HepG2 (cell line): ENCODE data around the gene GTF2A1. TPM values are rescaled to one million over a fixed set of nuclear protein-coding genes. Genes with fewer than 3 reads are reported as not detected.

Experiments
- FOXM1 ChIP-seq: sonication (generic); formaldehyde crosslinking; IDR thresholded peaks from 2 replicates; pipeline ENCODE4 v1.5.0; 2020; ENCODE audit warnings: missing genetic modification reagents
- KAT7 ChIP-seq: IDR thresholded peaks from 2 replicates; pipeline ENCODE4 v1.6.1; 2018; ENCODE audit warnings: borderline replicate concordance, missing compliant biosample characterization
- KLF16 ChIP-seq, 2 experiments: sonication (generic) in 1 of 2; formaldehyde crosslinking in 1 of 2; IDR thresholded peaks; 2 replicates each; pipeline versions ENCODE4 v1.6.1 to v1.8.0; 2016 to 2023; ENCODE audit warnings: missing genetic modification reagents in 2 of 2, missing compliant biosample characterization in 1 of 2
- MBD4 ChIP-seq: IDR thresholded peaks from 2 replicates; pipeline ENCODE4 v1.6.1; 2012; ENCODE audit warnings: low read length, inconsistent platforms, borderline replicate concordance
- NFKBIZ ChIP-seq: IDR thresholded peaks from 2 replicates; pipeline ENCODE4 v1.6.1; 2018; ENCODE audit warnings: missing genetic modification reagents, missing compliant biosample characterization
- RFXANK ChIP-seq: IDR thresholded peaks from 2 replicates; pipeline ENCODE4 v1.6.1; 2016
- TFE3 ChIP-seq: IDR thresholded peaks from 2 replicates; pipeline ENCODE4 v1.6.1; 2016
- ZNF225 ChIP-seq: sonication (generic); formaldehyde crosslinking; IDR thresholded peaks from 2 replicates; pipeline ENCODE4 v1.4.0; 2020; ENCODE audit warnings: mild to moderate bottlenecking, missing genetic modification reagents
- ZNF552 ChIP-seq: sonication (generic); formaldehyde crosslinking; IDR thresholded peaks from 2 replicates; pipeline ENCODE4 v1.9.0; 2022; ENCODE audit warnings: missing genetic modification reagents, mild to moderate bottlenecking, borderline replicate concordance
- ZNF569 ChIP-seq: sonication (generic); formaldehyde crosslinking; IDR thresholded peaks from 2 replicates; pipeline ENCODE4 v1.5.0; 2020; ENCODE audit warnings: mild to moderate bottlenecking, missing genetic modification reagents, moderate library complexity, borderline replicate concordance
- ZNF580 ChIP-seq: IDR thresholded peaks from 2 replicates; pipeline ENCODE4 v1.6.1; 2016; ENCODE audit warnings: low read depth, borderline replicate concordance
- ZNF710 ChIP-seq: sonication (generic); formaldehyde crosslinking; IDR thresholded peaks from 2 replicates; pipeline ENCODE4 v1.5.0; 2020; ENCODE audit warnings: mild to moderate bottlenecking, missing genetic modification reagents, borderline replicate concordance
- ZNF781 ChIP-seq: sonication (generic); formaldehyde crosslinking; IDR thresholded peaks from 2 replicates; pipeline ENCODE4 v1.5.1; 2020; ENCODE audit warnings: borderline replicate concordance, mild to moderate bottlenecking, missing genetic modification reagents; ENCODE audit errors: not compliant biosample characterization
- ZNF816 ChIP-seq: sonication (generic); formaldehyde crosslinking; IDR thresholded peaks from 2 replicates; pipeline ENCODE4 v1.8.0; 2022; ENCODE audit warnings: missing genetic modification reagents, mild to moderate bottlenecking, borderline replicate concordance
- polyA plus RNA-seq, 8 experiments: library from polyadenylated mRNA; depleted of rRNA in 3 of 8; stranded (reverse) in 7 of 8; unstranded in 1 of 8; fragments of >200 nt; fragmentation: Illumina TruSeq in 4 of 8; extraction: Trizol in 4 of 8; gene quantifications; 2 replicates each; pipeline versions ENCODE4 v1.2.1 to v1.2.3, GENCODE V29; 2011 to 2016; ENCODE audit warnings: low read depth in 4 of 8, missing spikeins in 1 of 8, mixed read lengths in 1 of 8; ENCODE audit not compliant: insufficient read depth in 1 of 8
- total RNA-seq, 5 experiments: library from RNA; depleted of rRNA; stranded (reverse); fragments of >200 nt; fragmentation: Illumina TruSeq; extraction: Trizol; gene quantifications; 2 replicates each; pipeline ENCODE4 v1.2.3, GENCODE V29; 2016; ENCODE audit warnings: low read depth in 1 of 5
- TF ChIP-seq, protein P1 (sequence below): sonication (generic); formaldehyde crosslinking; IDR thresholded peaks from 2 replicates; pipeline ENCODE4 v1.5.1; 2020; ENCODE audit warnings: mild to moderate bottlenecking, missing genetic modification reagents
- TF ChIP-seq, protein P2 (sequence below): sonication (generic); formaldehyde crosslinking; IDR thresholded peaks from 2 replicates; pipeline ENCODE4 v1.4.0; 2020; ENCODE audit warnings: missing genetic modification reagents

Gene GTF2A1
- total and polyA plus RNA-seq, 2 of the 13 experiments (the other 11 are each of a cell fraction or from before 2014, with no cell fraction given), result 14.9 to 17.5 TPM

DNA sequence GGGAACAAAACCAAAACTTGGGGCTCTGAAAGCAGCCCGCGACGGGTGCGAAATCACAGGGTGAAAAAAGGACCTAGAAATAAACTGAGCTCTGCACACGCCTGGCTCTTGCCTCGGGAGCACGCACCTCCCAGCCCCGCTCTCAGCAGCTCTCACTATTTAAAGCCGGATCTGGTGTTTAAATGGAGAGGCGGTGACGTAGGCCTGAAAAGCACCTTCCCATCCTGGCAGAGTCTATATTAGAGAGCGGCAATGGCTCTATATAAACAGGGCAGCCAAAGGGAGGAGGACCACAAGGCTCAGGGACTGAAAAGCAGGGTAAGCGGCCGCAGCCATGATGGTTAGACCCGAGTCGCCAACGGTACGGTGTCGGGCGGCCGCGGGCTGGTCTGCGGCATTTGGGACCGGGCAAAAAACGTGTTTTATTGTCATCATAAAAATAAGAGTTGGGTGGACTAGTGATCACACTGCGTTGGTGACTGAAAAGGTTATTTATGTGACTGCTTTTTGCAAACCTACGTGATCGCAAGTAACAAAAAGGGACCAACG lies 1.5 kb downstream of the GTF2A1 start (continued):
- TF ChIP-seq, protein P1, sequence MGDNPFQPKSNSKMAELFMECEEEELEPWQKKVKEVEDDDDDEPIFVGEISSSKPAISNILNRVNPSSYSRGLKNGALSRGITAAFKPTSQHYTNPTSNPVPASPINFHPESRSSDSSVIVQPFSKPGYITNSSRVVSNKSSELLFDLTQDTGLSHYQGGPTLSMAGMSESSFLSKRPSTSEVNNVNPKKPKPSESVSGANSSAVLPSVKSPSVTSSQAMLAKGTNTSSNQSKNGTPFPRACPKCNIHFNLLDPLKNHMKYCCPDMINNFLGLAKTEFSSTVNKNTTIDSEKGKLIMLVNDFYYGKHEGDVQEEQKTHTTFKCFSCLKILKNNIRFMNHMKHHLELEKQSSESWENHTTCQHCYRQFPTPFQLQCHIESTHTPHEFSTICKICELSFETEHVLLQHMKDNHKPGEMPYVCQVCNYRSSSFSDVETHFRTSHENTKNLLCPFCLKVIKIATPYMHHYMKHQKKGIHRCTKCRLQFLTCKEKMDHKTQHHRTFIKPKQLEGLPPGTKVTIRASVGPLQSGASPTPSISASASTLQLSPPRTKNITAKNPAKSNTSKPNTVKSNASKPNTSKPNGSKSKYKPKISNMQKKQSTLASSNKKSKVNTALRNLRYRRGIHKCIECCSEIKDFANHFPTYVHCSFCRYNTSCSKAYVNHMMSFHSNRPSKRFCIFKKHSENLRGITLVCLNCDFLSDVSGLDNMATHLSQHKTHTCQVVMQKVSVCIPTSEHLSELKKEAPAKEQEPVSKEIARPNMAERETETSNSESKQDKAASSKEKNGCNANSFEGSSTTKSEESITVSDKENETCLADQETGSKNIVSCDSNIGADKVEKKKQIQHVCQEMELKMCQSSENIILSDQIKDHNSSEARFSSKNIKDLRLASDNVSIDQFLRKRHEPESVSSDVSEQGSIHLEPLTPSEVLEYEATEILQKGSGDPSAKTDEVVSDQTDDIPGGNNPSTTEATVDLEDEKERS, result peak; percentile 76; the same call in 1 of the 2 replicates
- TF ChIP-seq ZNF816 (no peak; the same call in 1 of the 2 replicates), KLF16 (CRISPR knock-in tag; IDR thresholded peaks at IDR 0.05) (peak in 1 of 2 experiments; percentile 93; a peak in 2 of 4 replicates), ZNF781 (CRISPR knock-in tag) (peak; percentile 77), RFXANK (CRISPR knock-in tag) (peak; percentile 85; the same call in 1 of the 2 replicates), TFE3 (CRISPR knock-in tag) (peak; percentile 66; the same call in 1 of the 2 replicates), ZNF569 (no peak), KAT7 (CRISPR knock-in tag) (no peak), FOXM1 (no peak), NFKBIZ (CRISPR knock-in tag) (peak; percentile 67; the same call in 1 of the 2 replicates), ZNF552 (CRISPR knock-in tag) (no peak), ZNF580 (0 out of 2 replicates have a peak, but pooled peaks have one; percentile 83), ZNF710 (CRISPR knock-in tag) (no peak), MBD4 (0 out of 2 replicates have a peak, but pooled peaks have one; percentile 60), ZNF225 (CRISPR knock-in tag) (no peak)
- TF ChIP-seq, protein P2, sequence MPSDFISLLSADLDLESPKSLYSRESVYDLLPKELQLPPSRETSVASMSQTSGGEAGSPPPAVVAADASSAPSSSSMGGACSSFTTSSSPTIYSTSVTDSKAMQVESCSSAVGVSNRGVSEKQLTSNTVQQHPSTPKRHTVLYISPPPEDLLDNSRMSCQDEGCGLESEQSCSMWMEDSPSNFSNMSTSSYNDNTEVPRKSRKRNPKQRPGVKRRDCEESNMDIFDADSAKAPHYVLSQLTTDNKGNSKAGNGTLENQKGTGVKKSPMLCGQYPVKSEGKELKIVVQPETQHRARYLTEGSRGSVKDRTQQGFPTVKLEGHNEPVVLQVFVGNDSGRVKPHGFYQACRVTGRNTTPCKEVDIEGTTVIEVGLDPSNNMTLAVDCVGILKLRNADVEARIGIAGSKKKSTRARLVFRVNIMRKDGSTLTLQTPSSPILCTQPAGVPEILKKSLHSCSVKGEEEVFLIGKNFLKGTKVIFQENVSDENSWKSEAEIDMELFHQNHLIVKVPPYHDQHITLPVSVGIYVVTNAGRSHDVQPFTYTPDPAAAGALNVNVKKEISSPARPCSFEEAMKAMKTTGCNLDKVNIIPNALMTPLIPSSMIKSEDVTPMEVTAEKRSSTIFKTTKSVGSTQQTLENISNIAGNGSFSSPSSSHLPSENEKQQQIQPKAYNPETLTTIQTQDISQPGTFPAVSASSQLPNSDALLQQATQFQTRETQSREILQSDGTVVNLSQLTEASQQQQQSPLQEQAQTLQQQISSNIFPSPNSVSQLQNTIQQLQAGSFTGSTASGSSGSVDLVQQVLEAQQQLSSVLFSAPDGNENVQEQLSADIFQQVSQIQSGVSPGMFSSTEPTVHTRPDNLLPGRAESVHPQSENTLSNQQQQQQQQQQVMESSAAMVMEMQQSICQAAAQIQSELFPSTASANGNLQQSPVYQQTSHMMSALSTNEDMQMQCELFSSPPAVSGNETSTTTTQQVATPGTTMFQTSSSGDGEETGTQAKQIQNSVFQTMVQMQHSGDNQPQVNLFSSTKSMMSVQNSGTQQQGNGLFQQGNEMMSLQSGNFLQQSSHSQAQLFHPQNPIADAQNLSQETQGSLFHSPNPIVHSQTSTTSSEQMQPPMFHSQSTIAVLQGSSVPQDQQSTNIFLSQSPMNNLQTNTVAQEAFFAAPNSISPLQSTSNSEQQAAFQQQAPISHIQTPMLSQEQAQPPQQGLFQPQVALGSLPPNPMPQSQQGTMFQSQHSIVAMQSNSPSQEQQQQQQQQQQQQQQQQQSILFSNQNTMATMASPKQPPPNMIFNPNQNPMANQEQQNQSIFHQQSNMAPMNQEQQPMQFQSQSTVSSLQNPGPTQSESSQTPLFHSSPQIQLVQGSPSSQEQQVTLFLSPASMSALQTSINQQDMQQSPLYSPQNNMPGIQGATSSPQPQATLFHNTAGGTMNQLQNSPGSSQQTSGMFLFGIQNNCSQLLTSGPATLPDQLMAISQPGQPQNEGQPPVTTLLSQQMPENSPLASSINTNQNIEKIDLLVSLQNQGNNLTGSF, result peak; percentile 21; the same call in 1 of the 2 replicates
